GM23338 (cell line): Measurements from ENCODE around the gene DGKB. TPM values are rescaled to one million over a fixed set of nuclear protein-coding genes. Genes with fewer than 3 reads are reported as not detected.

Experiments
- ATAC-seq: fragments of 200-7000 bp; cut with Tn5 transposase; 3 replicates; pipeline ENCODE4 v1.9.1; 2020
- DNase-seq: peaks from one replicate; pipeline ENCODE4 v3.0.0-alpha.2; 2015; ENCODE audit warnings: low spot score
- H2AFZ ChIP-seq: fragments of 200-600 bp; sonication (generic); 2 replicates; pipeline ENCODE4 v1.8.0; 2016; ENCODE audit warnings: antibody characterized with exemption, mild to moderate bottlenecking, moderate library complexity
- H3F3A ChIP-seq: fragments of 200-600 bp; sonication (generic); replicated peaks from 2 replicates; pipeline ENCODE4 v1.8.0; 2017; ENCODE audit warnings: antibody characterized with exemption, mixed run types, low read depth
- H3K27ac ChIP-seq: fragments of 200-600 bp; sonication (generic); 2 replicates; pipeline ENCODE4 v1.6.1; 2016; ENCODE audit warnings: low read depth
- H3K27me3 ChIP-seq: fragments of 200-600 bp; sonication (generic); 2 replicates; pipeline ENCODE4 v1.8.0; 2016; ENCODE audit warnings: mild to moderate bottlenecking, mixed run types, moderate library complexity; ENCODE audit not compliant: insufficient read depth
- H3K36me3 ChIP-seq: fragments of 200-600 bp; sonication (generic); 2 replicates; pipeline ENCODE4 v1.8.0; 2016; ENCODE audit warnings: mild to moderate bottlenecking; ENCODE audit not compliant: insufficient read depth
- H3K4me1 ChIP-seq: fragments of 200-600 bp; sonication (generic); 2 replicates; pipeline ENCODE4 v1.8.0; 2016; ENCODE audit warnings: mild to moderate bottlenecking, moderate library complexity; ENCODE audit not compliant: insufficient read depth
- H3K4me2 ChIP-seq: fragments of 200-600 bp; sonication (generic); 2 replicates; pipeline ENCODE4 v1.7.1; 2017; ENCODE audit warnings: mixed run types
- H3K4me3 ChIP-seq: fragments of 200-600 bp; sonication (generic); 2 replicates; pipeline ENCODE4 v1.6.1; 2016; ENCODE audit warnings: mixed run types
- H3K79me2 ChIP-seq: fragments of 200-600 bp; sonication (generic); replicated peaks from 2 replicates; pipeline ENCODE4 v1.8.0; 2017; ENCODE audit warnings: mild to moderate bottlenecking; ENCODE audit not compliant: insufficient read depth
- H3K9me2 ChIP-seq: fragments of 200-600 bp; sonication (generic); 2 replicates; pipeline ENCODE4 v1.8.0; 2017; ENCODE audit not compliant: insufficient read depth
- H4K20me1 ChIP-seq: fragments of 200-600 bp; sonication (generic); replicated peaks from 2 replicates; pipeline ENCODE4 v1.8.0; 2017; ENCODE audit warnings: mild to moderate bottlenecking; ENCODE audit not compliant: insufficient read depth
- H3K27ac Mint-ChIP-seq: 2 replicates; pipeline ENCODE4 v1.8.0; 2020; ENCODE audit warnings: inconsistent platforms, mild to moderate bottlenecking, moderate library complexity, mixed read lengths
- H3K27me3 Mint-ChIP-seq: 3 replicates; pipeline ENCODE4 v1.8.0; 2022; ENCODE audit warnings: low read depth, mild to moderate bottlenecking, moderate library complexity, mixed read lengths, inconsistent platforms; ENCODE audit not compliant: insufficient read depth, poor library complexity
- H3K36me3 Mint-ChIP-seq: 3 replicates; pipeline ENCODE4 v1.8.0; 2021; ENCODE audit warnings: low read depth, mild to moderate bottlenecking, inconsistent platforms, moderate library complexity, mixed read lengths
- H3K4me1 Mint-ChIP-seq: 3 replicates; pipeline ENCODE4 v1.8.0; 2020; ENCODE audit warnings: mild to moderate bottlenecking, inconsistent platforms, mixed read lengths
- H3K4me3 Mint-ChIP-seq: 3 replicates; pipeline ENCODE4 v1.8.0; 2021; ENCODE audit warnings: moderate library complexity, mild to moderate bottlenecking, inconsistent platforms, mixed read lengths
- H3K9me3 Mint-ChIP-seq: 3 replicates; pipeline ENCODE4 v1.8.0; 2020; ENCODE audit warnings: moderate library complexity, mild to moderate bottlenecking, inconsistent platforms, mixed read lengths
- CREB1 ChIP-seq: fragments of 250-450 bp; sonication (Bioruptor Pico); IDR thresholded peaks from 2 replicates; pipeline ENCODE4 v1.5.0; 2020; ENCODE audit warnings: low read depth, mild to moderate bottlenecking, moderate library complexity
- CTCF ChIP-seq, 2 experiments: fragments of 200-600 bp in 1 of 2; sonication (generic) in 1 of 2; conservative IDR thresholded peaks; 2 replicates each; pipeline versions ENCODE4 v1.5.1 to v1.6.1; 2016 to 2017; ENCODE audit warnings: antibody characterized with exemption in 2 of 2, low read depth in 2 of 2, mild to moderate bottlenecking in 2 of 2, moderate library complexity in 1 of 2
- ETS1 ChIP-seq: IDR thresholded peaks from 2 replicates; pipeline ENCODE4 v1.6.1; 2016; ENCODE audit warnings: antibody characterized with exemption
- EZH2 ChIP-seq: fragments of 200-600 bp; sonication (generic); IDR thresholded peaks from one replicate; pipeline ENCODE4 v1.8.0; 2017; ENCODE audit warnings: antibody characterized with exemption, mild to moderate bottlenecking, low read depth; ENCODE audit not compliant: unreplicated experiment
- EZH2phosphoT487 ChIP-seq: fragments of 200-600 bp; sonication (generic); IDR thresholded peaks from one replicate; pipeline ENCODE4 v1.8.1; 2018; ENCODE audit warnings: antibody characterized with exemption; ENCODE audit not compliant: unreplicated experiment
- JUNB ChIP-seq: IDR thresholded peaks from one replicate; pipeline ENCODE4 v1.6.1; 2016; ENCODE audit warnings: antibody characterized with exemption; ENCODE audit not compliant: unreplicated experiment
- NANOG ChIP-seq: IDR thresholded peaks from 2 replicates; pipeline ENCODE4 v1.6.1; 2016; ENCODE audit warnings: antibody characterized with exemption, borderline replicate concordance
- POLR2AphosphoS5 ChIP-seq: IDR thresholded peaks from 2 replicates; pipeline ENCODE4 v1.6.1; 2016; ENCODE audit warnings: antibody characterized with exemption, low read depth
- REST ChIP-seq: IDR thresholded peaks from one replicate; pipeline ENCODE4 v1.6.1; 2018; ENCODE audit warnings: antibody characterized with exemption; ENCODE audit not compliant: unreplicated experiment
- ZNF331 ChIP-seq: fragments of 250-450 bp; sonication (Bioruptor Pico); IDR thresholded peaks from 2 replicates; pipeline ENCODE4 v1.5.0; 2020; ENCODE audit warnings: low read depth, mild to moderate bottlenecking, moderate library complexity
- ZNF462 ChIP-seq: fragments of 250-450 bp; sonication (Bioruptor Pico); IDR thresholded peaks from 2 replicates; pipeline ENCODE4 v1.5.0; 2020; ENCODE audit warnings: mild to moderate bottlenecking, moderate library complexity
- polyA plus RNA-seq: library from polyadenylated mRNA; unstranded; fragments of >200 nt; fragmentation: Nextera tagmentation; extraction: Ambion mirVana; gene quantifications from 2 replicates; pipeline ENCODE4 v1.2.1, GENCODE V29; 2016
- total RNA-seq: library from RNA; depleted of rRNA; stranded (reverse); fragments of >200 nt; shearing (Covaris generic); gene quantifications from 2 replicates; pipeline ENCODE4 v1.2.3, GENCODE V29; 2014

The DGKB gene
- total and polyA plus RNA-seq, 2 experiments from 2014 or later, result 4.8 to 11.5 TPM

- TF ChIP-seq POLR2AphosphoS5 (no peak), ZNF462 (no peak), ZNF331 (no peak), JUNB (no peak), CREB1 (CRISPR knock-in tag) (no peak), NANOG (no peak), EZH2 (no peak)
Observed at GRCh38 chr7:14170872-14171271, 731.7 kb downstream of the DGKB start (continued).

- TF ChIP-seq ETS1 (no peak), REST (no peak), JUNB (no peak), POLR2AphosphoS5 (no peak), EZH2 (no peak), EZH2phosphoT487 (no peak), NANOG (no peak), ZNF331 (no peak), CREB1 (CRISPR knock-in tag) (no peak), CTCF (conservative IDR thresholded peaks at IDR 0.05; ENCODE audit: low read depth in 2 of 2) (no peak)
- Histone ChIP-seq H3K27ac (no peak overlapping the region), H3K9me2 (no peaks in the 10 kb centered on the region; the same call in 1 of the 2 replicates), H3K4me3 (no peak overlapping the region), H3K4me1 (peaks cover 9% of the 10 kb centered on the region), H3K27me3 (no peaks in the 10 kb centered on the region), H2AFZ (no peak overlapping the region), H3F3A (no peaks in the 10 kb centered on the region), H3K79me2 (no peaks in the 10 kb centered on the region), H3K36me3 (no peaks in the 10 kb centered on the region; the same call in 1 of the 2 replicates), H4K20me1 (no peaks in the 10 kb centered on the region), H3K4me2 (no peak overlapping the region)
- H3K27ac Mint-ChIP-seq, result no peak overlapping the region
- peaks cover 9% of the 10 kb centered on the region for H3K4me1 Mint-ChIP-seq
- no peaks in the 10 kb centered on the region for H3K36me3 Mint-ChIP-seq
- DNase-seq (no peak), ATAC-seq (no peak)
- peaks cover 3% of the 10 kb centered on the region; the same call in 2 of the 3 replicates for H3K9me3 Mint-ChIP-seq
- peaks cover 3% of the 10 kb centered on the region for H3K27me3 Mint-ChIP-seq
- H3K4me3 Mint-ChIP-seq, result no peak overlapping the region
Observed at GRCh38 chr7:14158111-14158510, 744.4 kb downstream of the DGKB start.
